Measurements from ENCODE around the gene PRKCI. TPM values are rescaled to one million over a fixed set of nuclear protein-coding genes. Genes with fewer than 3 reads are reported as not detected.

PRKCI gene
- total RNA-seq, 1 experiment from 2014 or later: 62.8 TPM

DNA sequence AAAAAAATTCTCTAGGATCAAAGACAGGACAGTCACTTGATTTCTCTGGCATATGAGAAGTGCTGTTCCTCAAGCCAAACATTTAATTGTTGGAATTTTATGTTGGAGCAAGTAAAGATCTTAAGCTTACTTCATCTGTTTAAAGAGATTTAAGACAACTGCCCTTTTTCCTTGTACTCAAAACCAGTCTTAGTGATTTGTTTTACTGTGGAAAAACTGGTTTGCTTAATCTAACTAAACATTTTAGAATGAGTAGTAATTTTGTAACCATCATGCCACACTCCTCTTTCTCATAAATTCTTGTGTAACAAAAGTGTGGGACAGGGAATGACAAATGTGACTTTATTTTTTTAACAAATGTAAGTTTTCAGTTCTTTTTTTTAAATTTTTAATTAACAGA lies 18.4 kb downstream of the PRKCI start:
- TF ChIP-seq, protein P1, sequence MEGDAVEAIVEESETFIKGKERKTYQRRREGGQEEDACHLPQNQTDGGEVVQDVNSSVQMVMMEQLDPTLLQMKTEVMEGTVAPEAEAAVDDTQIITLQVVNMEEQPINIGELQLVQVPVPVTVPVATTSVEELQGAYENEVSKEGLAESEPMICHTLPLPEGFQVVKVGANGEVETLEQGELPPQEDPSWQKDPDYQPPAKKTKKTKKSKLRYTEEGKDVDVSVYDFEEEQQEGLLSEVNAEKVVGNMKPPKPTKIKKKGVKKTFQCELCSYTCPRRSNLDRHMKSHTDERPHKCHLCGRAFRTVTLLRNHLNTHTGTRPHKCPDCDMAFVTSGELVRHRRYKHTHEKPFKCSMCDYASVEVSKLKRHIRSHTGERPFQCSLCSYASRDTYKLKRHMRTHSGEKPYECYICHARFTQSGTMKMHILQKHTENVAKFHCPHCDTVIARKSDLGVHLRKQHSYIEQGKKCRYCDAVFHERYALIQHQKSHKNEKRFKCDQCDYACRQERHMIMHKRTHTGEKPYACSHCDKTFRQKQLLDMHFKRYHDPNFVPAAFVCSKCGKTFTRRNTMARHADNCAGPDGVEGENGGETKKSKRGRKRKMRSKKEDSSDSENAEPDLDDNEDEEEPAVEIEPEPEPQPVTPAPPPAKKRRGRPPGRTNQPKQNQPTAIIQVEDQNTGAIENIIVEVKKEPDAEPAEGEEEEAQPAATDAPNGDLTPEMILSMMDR (IDR thresholded peaks at IDR 0.05; ENCODE audit: unreplicated experiment): no peak
- no peaks in the 10 kb centered on the region for H3K9me3 Mint-ChIP-seq (ENCODE audit: unreplicated experiment)
- H3K4me1 Mint-ChIP-seq (ENCODE audit: insufficient read depth, unreplicated experiment): peaks cover 6% of the 10 kb centered on the region
- H3K36me3 Mint-ChIP-seq (ENCODE audit: insufficient read depth, unreplicated experiment): peaks cover 27% of the 10 kb centered on the region
- no TSS peak for BruUV-seq (replicated peaks)
- CTCF ChIA-PET: no interaction called here
- no peaks in the 10 kb centered on the region for H3K27me3 Mint-ChIP-seq (ENCODE audit: insufficient read depth, unreplicated experiment)
- intact Hi-C loops (cut with micrococcal nuclease): no loop called here
- DNase-seq (ENCODE audit: unreplicated experiment): no peak
- no peak overlapping the region for H3K27ac Mint-ChIP-seq (ENCODE audit: low read depth, unreplicated experiment)
- POLR2A ChIA-PET: interaction anchor here (1.2 kb wide), 1 partner anchor 14 kb away, joined by 5 read pairs; no protein-coding TSS in a partner anchor
- no peak overlapping the region for H3K4me3 Mint-ChIP-seq (ENCODE audit: unreplicated experiment)

- no peak overlapping the region for H3K27ac Mint-ChIP-seq (ENCODE audit: low read depth, unreplicated experiment)
- CTCF ChIA-PET: interaction anchor here (0.7 kb wide), 2 partner anchors 48 to 63 kb away, joined by 3 to 4 read pairs; no protein-coding TSS in a partner anchor
- peaks cover 6% of the 10 kb centered on the region for H3K4me1 Mint-ChIP-seq (ENCODE audit: insufficient read depth, unreplicated experiment)
- TF ChIP-seq, protein P1 (IDR thresholded peaks at IDR 0.05; ENCODE audit: unreplicated experiment): no peak
- peaks cover 24% of the 10 kb centered on the region for H3K36me3 Mint-ChIP-seq (ENCODE audit: insufficient read depth, unreplicated experiment)
- POLR2A ChIA-PET: no interaction called here
- H3K27me3 Mint-ChIP-seq (ENCODE audit: insufficient read depth, unreplicated experiment): no peaks in the 10 kb centered on the region
- no peaks in the 10 kb centered on the region for H3K9me3 Mint-ChIP-seq (ENCODE audit: unreplicated experiment)
- DNase-seq (ENCODE audit: unreplicated experiment): no peak
- no peak overlapping the region for H3K4me3 Mint-ChIP-seq (ENCODE audit: unreplicated experiment)
- BruUV-seq (replicated peaks): no TSS peak
- intact Hi-C loops (cut with micrococcal nuclease): no loop called here
Measured at GRCh38 chr3:170244576-170244975, 22.4 kb downstream of the PRKCI start.

- intact Hi-C loops (cut with micrococcal nuclease): no loop called here
- H3K4me1 Mint-ChIP-seq (ENCODE audit: insufficient read depth, unreplicated experiment): no peaks in the 10 kb centered on the region
- peaks cover 32% of the 10 kb centered on the region for H3K36me3 Mint-ChIP-seq (ENCODE audit: insufficient read depth, unreplicated experiment)
- H3K27me3 Mint-ChIP-seq (ENCODE audit: insufficient read depth, unreplicated experiment): no peaks in the 10 kb centered on the region
- POLR2A ChIA-PET: no interaction called here
- H3K4me3 Mint-ChIP-seq (ENCODE audit: unreplicated experiment): no peak overlapping the region
- TF ChIP-seq, protein P1 (IDR thresholded peaks at IDR 0.05; ENCODE audit: unreplicated experiment): no peak
- no peaks in the 10 kb centered on the region for H3K9me3 Mint-ChIP-seq (ENCODE audit: unreplicated experiment)
- no peak for DNase-seq (ENCODE audit: unreplicated experiment)
- no peak overlapping the region for H3K27ac Mint-ChIP-seq (ENCODE audit: low read depth, unreplicated experiment)
- BruUV-seq (replicated peaks): no TSS peak
- CTCF ChIA-PET: no interaction called here
Measured at GRCh38 chr3:170247875-170248274, 25.7 kb downstream of the PRKCI start.

DNA sequence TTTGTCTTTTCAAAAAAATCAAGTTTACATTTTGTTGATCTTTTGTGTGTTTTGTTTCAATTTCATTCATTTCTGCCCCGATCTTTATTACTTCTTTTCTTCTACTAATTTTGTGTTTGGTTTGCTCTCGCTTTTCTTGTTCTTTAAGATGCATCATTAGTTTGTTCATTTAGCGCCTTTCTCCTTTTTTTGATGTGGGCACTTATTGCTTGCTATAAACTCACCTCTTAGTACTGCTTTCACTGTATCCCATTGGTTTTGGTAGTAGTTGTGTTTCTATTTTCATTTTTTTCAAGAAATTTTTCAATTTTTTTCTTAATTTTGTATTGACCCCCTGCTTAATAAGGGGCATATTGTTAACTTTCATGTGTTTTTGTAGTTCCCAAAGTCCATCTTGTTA lies 34.4 kb downstream of the PRKCI start:
- Mint-ChIP-seq H3K4me3 (ENCODE audit: unreplicated experiment) (no peak overlapping the region), H3K9me3 (ENCODE audit: unreplicated experiment) (peaks cover 8% of the 10 kb centered on the region), H3K27ac (ENCODE audit: low read depth, unreplicated experiment) (no peak overlapping the region), H3K27me3 (ENCODE audit: insufficient read depth, unreplicated experiment) (no peaks in the 10 kb centered on the region), H3K36me3 (ENCODE audit: insufficient read depth, unreplicated experiment) (peaks cover 20% of the 10 kb centered on the region), H3K4me1 (ENCODE audit: insufficient read depth, unreplicated experiment) (peaks cover 14% of the 10 kb centered on the region)
- no TSS peak for BruUV-seq (replicated peaks)
- CTCF ChIA-PET: no interaction called here
- intact Hi-C loops (cut with micrococcal nuclease): loop anchor here (10.0 kb wide), 1 partner anchor 72 kb away; the partner anchor contains the start of gene PHC3
- TF ChIP-seq, protein P1 (IDR thresholded peaks at IDR 0.05; ENCODE audit: unreplicated experiment): no peak
- POLR2A ChIA-PET: no interaction called here
- DNase-seq (ENCODE audit: unreplicated experiment): no peak

All from MCF 10A (cell line).